Measurements from ENCODE around the gene ZNF335. TPM values are rescaled to one million over a fixed set of nuclear protein-coding genes. Genes with fewer than 3 reads are reported as not detected.

ZNF335 gene
- total and polyA plus RNA-seq, 2 donors (not counting 3 experiments of a cell fraction or from before 2014, with no cell fraction given), result 17.3 to 22.8 TPM

- no TSS peak for BruUV-seq (replicated peaks)
- POLR2A ChIA-PET, result no interaction called here
- dilution Hi-C loops (cut with MboI; ENCODE audit: extremely low pct_ligation_motif_present, low sequenced_read_pairs), result no loop called here
- Histone ChIP-seq H3K4me1 (ENCODE audit: control insufficient read depth, extremely low read depth, insufficient read depth, low read length) (no peaks in the 10 kb centered on the region), H3K9ac (replicated peaks; ENCODE audit: extremely low read depth, insufficient read depth, low read length) (no peak overlapping the region), H2AFZ (ENCODE audit: low read depth, low read length) (no peak overlapping the region), H3K4me3 (replicated peaks in 1 of 3; ENCODE audit: insufficient read depth in 1 of 3, low read depth in 1 of 3, low read length in 3 of 3) (no peak overlapping the region), H3K79me2 (ENCODE audit: control insufficient read depth, insufficient read depth, low read length) (peaks cover 3% of the 10 kb centered on the region), H3K9me3 (replicated peaks; ENCODE audit: control insufficient read depth, insufficient read depth, low read length) (no peaks in the 10 kb centered on the region), H3K36me3 (ENCODE audit: control insufficient read depth in 2 of 2, extremely low read depth in 1 of 2, insufficient read depth in 2 of 2, low read length in 2 of 2) (peaks cover 24 to 61% of the 10 kb centered on the region in 2 experiments), H3K4me2 (ENCODE audit: insufficient read depth, low read length) (no peak overlapping the region), H3K27ac (ENCODE audit: insufficient read depth, low read depth, low read length) (no peak overlapping the region), H3K27me3 (ENCODE audit: control insufficient read depth in 2 of 2, insufficient read depth in 2 of 2, low read length in 2 of 2) (no peaks in the 10 kb centered on the region), H4K20me1 (replicated peaks; ENCODE audit: control insufficient read depth, extremely low read depth, insufficient read depth, low read length) (no peaks in the 10 kb centered on the region), H3K9me1 (replicated peaks; ENCODE audit: control insufficient read depth, extremely low read depth, insufficient read depth, low read length) (no peaks in the 10 kb centered on the region)
- no peak for FAIRE-seq
- TF ChIP-seq MAX (IDR thresholded peaks at IDR 0.05; ENCODE audit: insufficient read depth, insufficient read length), result no peak
- no peak for TF ChIP-seq EZH2 (IDR thresholded peaks at IDR 0.05; ENCODE audit: borderline replicate concordance, low read depth, low read length, severe bottlenecking)
- TF ChIP-seq JUN (IDR thresholded peaks at IDR 0.05; ENCODE audit: borderline replicate concordance, insufficient read depth, insufficient read length, low read depth), result no peak
- TF ChIP-seq POLR2AphosphoS5 (IDR thresholded peaks at IDR 0.05; ENCODE audit: insufficient read depth, low read depth, low read length), result no peak
- TF ChIP-seq MYC (IDR thresholded peaks at IDR 0.05; ENCODE audit: low read depth, low read length), result no peak
- no peak for TF ChIP-seq POLR2A (IDR thresholded peaks at IDR 0.05; ENCODE audit: low read depth, low read length)
- TF ChIP-seq FOS (IDR thresholded peaks at IDR 0.05; ENCODE audit: borderline replicate concordance, insufficient read depth, low read length), result no peak
- no peak for TF ChIP-seq CTCF (IDR thresholded peaks at IDR 0.05; ENCODE audit: extremely low read depth in 1 of 2, insufficient read depth in 1 of 2, low read depth in 1 of 2, low read length in 2 of 2)
- TF ChIP-seq GATA2 (IDR thresholded peaks at IDR 0.05; ENCODE audit: insufficient read depth, insufficient read length, low read depth, low read length), result no peak
- CTCF ChIA-PET, result interaction anchor here (3.6 to 4.8 kb wide), 3 partner anchors 73 to 164 kb away, joined by 29 to 41 read pairs (median 35); partner anchors contain the start of genes CTSA and NEURL2
- DNase-seq (ENCODE audit: low read depth, low spot score), result no peak
- intact Hi-C loops (cut with micrococcal nuclease), result no loop called here
Measured at GRCh38 chr20:45964006-45964400, 8.0 kb downstream of the ZNF335 start.
